Gastroesophageal sphincter (tissue), 3 donors: ENCODE measurements around the gene COQ8B.

Source experiments
- CTCF ChIP-seq, 4 experiments: fragments of 200-600 bp in 2 of 4; fragments of 450-650 bp in 2 of 4; sonication (generic) in 1 of 4; IDR thresholded peaks; one replicate each; pipeline ENCODE4 v1.5.1; 2017 to 2019; ENCODE audit warnings: antibody characterized with exemption in 4 of 4, mild to moderate bottlenecking in 2 of 4, moderate library complexity in 2 of 4
- POLR2AphosphoS5 ChIP-seq: sonication (generic); formaldehyde crosslinking; IDR thresholded peaks from one replicate; pipeline ENCODE4 v1.6.1; 2017; ENCODE audit warnings: antibody characterized with exemption

DNA sequence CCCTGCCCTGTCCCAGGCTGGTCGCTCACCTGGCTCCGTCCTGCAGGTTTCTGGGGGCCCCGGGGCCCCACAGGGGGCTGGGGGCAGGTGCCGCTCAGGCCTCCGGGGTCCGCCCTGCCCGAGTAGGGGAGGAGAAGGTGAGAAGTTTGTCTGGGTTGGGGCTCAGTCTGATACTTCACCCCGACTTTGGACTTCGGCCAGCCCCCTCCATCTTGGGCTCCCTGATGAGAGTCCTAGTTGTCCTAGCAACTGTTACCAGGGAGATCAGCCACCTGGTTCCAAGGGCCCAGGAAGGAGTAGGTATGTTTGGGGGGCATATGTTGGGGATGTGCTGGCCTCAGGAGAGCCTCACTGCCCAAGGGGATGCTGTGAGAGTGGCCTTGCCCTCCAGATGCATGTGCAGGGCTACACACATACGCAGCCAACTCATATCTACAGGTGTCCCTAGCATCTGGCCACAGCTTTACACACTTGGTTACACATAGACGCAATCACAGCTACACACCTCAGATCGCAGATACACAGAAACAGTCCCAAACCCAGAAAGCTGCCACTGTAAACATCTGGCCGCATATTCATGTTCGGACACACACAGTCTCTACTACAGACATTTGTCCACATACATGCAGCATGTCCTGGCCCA is 29.7 kb downstream of the COQ8B start:
- TF ChIP-seq CTCF (IDR thresholded peaks at IDR 0.05) = no peak
- TF ChIP-seq POLR2AphosphoS5 = no peak
